Measurements from ENCODE around the gene MED26. TPM values are rescaled to one million over a fixed set of nuclear protein-coding genes. Genes with fewer than 3 reads are reported as not detected.
"Not testable (repeated sequence)": the region's sequence is repeated elsewhere in the genome, so short reads cannot be mapped to it uniquely, and the experiment has no call there.

The MED26 gene
- total and polyA plus RNA-seq, 2 of the 13 experiments (the other 11 are each of a cell fraction or from before 2014, with no cell fraction given) = 3.5 to 3.8 TPM

- BruUV-seq (replicated peaks); H3K79me2 ChIP-seq (ENCODE audit: insufficient read depth, low read length); in situ Hi-C loops (cut with HindIII; ENCODE audit: extremely low pct_ligation_motif_present, low pct_unique_long_range_greater_than_20kb); H3K4me2 ChIP-seq (ENCODE audit: low read depth, low read length); H3K27ac ChIP-seq (ENCODE audit: extremely low read length, insufficient read depth, low read length); ATAC-seq; intact Hi-C loops (cut with micrococcal nuclease; ENCODE audit: unreplicated experiment); H2AFZ ChIP-seq (ENCODE audit: low read length); FAIRE-seq; POLR2A ChIA-PET; H3K9me3 ChIP-seq (ENCODE audit: low read length); H3K27me3 ChIP-seq (ENCODE audit: control insufficient read depth in 1 of 2, insufficient read depth in 2 of 2, low read length in 2 of 2); CTCF ChIA-PET (ENCODE audit: low intra/inter-chr PET ratio, low total read pairs); H4K20me1 ChIP-seq (ENCODE audit: insufficient read depth, low read length); H3K9ac ChIP-seq (ENCODE audit: insufficient read depth, low read depth, low read length); DNase-seq (ENCODE audit: low spot score); H3K4me3 ChIP-seq (replicated peaks in 1 of 3; ENCODE audit: insufficient read depth in 1 of 3, low read depth in 2 of 3, low read length in 3 of 3); H3K36me3 ChIP-seq (replicated peaks in 1 of 2; ENCODE audit: control insufficient read depth in 1 of 2, insufficient read depth in 2 of 2, low read length in 2 of 2): not testable (repeated sequence)
- TF ChIP-seq HNF4A (CRISPR knock-in tag; IDR thresholded peaks at IDR 0.05) = peak; percentile 37; the same call in 1 of the 2 replicates
- peak; percentile 79 for TF ChIP-seq ZNF460 (CRISPR knock-in tag; IDR thresholded peaks at IDR 0.05; ENCODE audit: borderline replicate concordance)
- 82% methylated on average over 4 of the region's 4 CpGs for WGBS (ENCODE audit: low lambda C conversion rate)
- peaks cover 15% of the 10 kb centered on the region for H3K4me1 ChIP-seq (ENCODE audit: insufficient read depth, low read length)
Measured at GRCh38 chr19:16668702-16669101, 40.7 kb upstream of the MED26 start.

GRCh38 chr19:16668176-16668575 lies 40.2 kb upstream of the MED26 start:
- Histone ChIP-seq H3K9me3 (ENCODE audit: low read length) (no peaks in the 10 kb centered on the region), H4K20me1 (ENCODE audit: insufficient read depth, low read length) (no peaks in the 10 kb centered on the region), H3K4me3 (replicated peaks in 1 of 3; ENCODE audit: insufficient read depth in 1 of 3, low read depth in 2 of 3, low read length in 3 of 3) (no peak overlapping the region), H3K79me2 (ENCODE audit: insufficient read depth, low read length) (no peaks in the 10 kb centered on the region), H3K27me3 (ENCODE audit: control insufficient read depth in 1 of 2, insufficient read depth in 2 of 2, low read length in 2 of 2) (no peaks in the 10 kb centered on the region), H3K9ac (ENCODE audit: insufficient read depth, low read depth, low read length) (no peak overlapping the region), H3K4me2 (ENCODE audit: low read depth, low read length) (no peak overlapping the region), H3K4me1 (ENCODE audit: insufficient read depth, low read length) (peaks cover 19% of the 10 kb centered on the region), H3K27ac (ENCODE audit: extremely low read length, insufficient read depth, low read length) (no peak overlapping the region), H3K36me3 (replicated peaks in 1 of 2; ENCODE audit: control insufficient read depth in 1 of 2, insufficient read depth in 2 of 2, low read length in 2 of 2) (no peaks in the 10 kb centered on the region), H2AFZ (ENCODE audit: low read length) (no peak overlapping the region)
- in situ Hi-C loops (cut with HindIII; ENCODE audit: extremely low pct_ligation_motif_present, low pct_unique_long_range_greater_than_20kb) (no loop called here), intact Hi-C loops (cut with micrococcal nuclease; ENCODE audit: unreplicated experiment) (no loop called here)
- 96% methylated on average over 5 of the region's 5 CpGs for WGBS (ENCODE audit: low lambda C conversion rate)
- POLR2A ChIA-PET = interaction anchor here (0.6 kb wide), 1 partner anchor 817 kb away, joined by 5 read pairs; no protein-coding TSS in a partner anchor
- CTCF ChIA-PET (ENCODE audit: low intra/inter-chr PET ratio, low total read pairs) = no interaction called here
- FAIRE-seq = no peak
- BruUV-seq (replicated peaks) = no TSS peak
- DNase-seq (ENCODE audit: low spot score) = no peak
- ATAC-seq = no peak
- TF ChIP-seq ZNF768 (CRISPR knock-in tag; IDR thresholded peaks at IDR 0.05) (no peak), ZNF691 (CRISPR knock-in tag; IDR thresholded peaks at IDR 0.05; ENCODE audit: borderline replicate concordance, low read depth) (no peak), ZNF839 (CRISPR knock-in tag; IDR thresholded peaks at IDR 0.05; ENCODE audit: borderline replicate concordance) (no peak), GZF1 (CRISPR knock-in tag; IDR thresholded peaks at IDR 0.05) (no peak), PLRG1 (conservative IDR thresholded peaks at IDR 0.05) (no peak), TP53 (CRISPR knock-in tag; conservative IDR thresholded peaks at IDR 0.05) (no peak), ZNF639 (CRISPR knock-in tag; conservative IDR thresholded peaks at IDR 0.05) (no peak), ZNF644 (CRISPR knock-in tag; IDR thresholded peaks at IDR 0.05; ENCODE audit: low read depth) (no peak), ZNF234 (CRISPR knock-in tag; conservative IDR thresholded peaks at IDR 0.05) (no peak), ZNF569 (CRISPR knock-in tag; IDR thresholded peaks at IDR 0.05; ENCODE audit: borderline replicate concordance) (no peak), ARID2 (CRISPR knock-in tag; IDR thresholded peaks at IDR 0.05; ENCODE audit: borderline replicate concordance) (no peak)
- TF ChIP-seq, protein P1, sequence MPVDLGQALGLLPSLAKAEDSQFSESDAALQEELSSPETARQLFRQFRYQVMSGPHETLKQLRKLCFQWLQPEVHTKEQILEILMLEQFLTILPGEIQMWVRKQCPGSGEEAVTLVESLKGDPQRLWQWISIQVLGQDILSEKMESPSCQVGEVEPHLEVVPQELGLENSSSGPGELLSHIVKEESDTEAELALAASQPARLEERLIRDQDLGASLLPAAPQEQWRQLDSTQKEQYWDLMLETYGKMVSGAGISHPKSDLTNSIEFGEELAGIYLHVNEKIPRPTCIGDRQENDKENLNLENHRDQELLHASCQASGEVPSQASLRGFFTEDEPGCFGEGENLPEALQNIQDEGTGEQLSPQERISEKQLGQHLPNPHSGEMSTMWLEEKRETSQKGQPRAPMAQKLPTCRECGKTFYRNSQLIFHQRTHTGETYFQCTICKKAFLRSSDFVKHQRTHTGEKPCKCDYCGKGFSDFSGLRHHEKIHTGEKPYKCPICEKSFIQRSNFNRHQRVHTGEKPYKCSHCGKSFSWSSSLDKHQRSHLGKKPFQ (CRISPR knock-in tag; IDR thresholded peaks at IDR 0.05; ENCODE audit: insufficient replicate concordance) = no peak
